ENCODE measurements around the gene HESX1. TPM values are rescaled to one million over a fixed set of nuclear protein-coding genes. Genes with fewer than 3 reads are reported as not detected.

Gene HESX1
- total RNA-seq, 2 experiments from 2014 or later, result 4.7 to 6.9 TPM

- ChIA-PET POLR2A (interaction anchor here (0.7 to 1.6 kb wide), 3 partner anchors 10 to 62 kb away, joined by 3 to 5 read pairs (median 4); no protein-coding TSS in a partner anchor), CTCF (ENCODE audit: unreplicated experiment) (no interaction called here)
- no peaks in the 10 kb centered on the region for H4K20me1 ChIP-seq (ENCODE audit: insufficient read depth, low read length)
Measured at GRCh38 chr3:57158813-57159738, 40.7 kb downstream of the HESX1 start.

GRCh38 chr3:57158325-57158724 is 41.5 kb downstream of the HESX1 start:
- no TSS peak for BruUV-seq (replicated peaks)
- no peaks in the 10 kb centered on the region for H3K9me2 ChIP-seq (ENCODE audit: insufficient read depth, low read length)
- H4K20me1 ChIP-seq (ENCODE audit: insufficient read depth, low read length), result no peaks in the 10 kb centered on the region
- H3K4me3 ChIP-seq (ENCODE audit: low read depth, low read length, poor library complexity, severe bottlenecking), result no peak overlapping the region
- no peak overlapping the region for H2AFZ ChIP-seq (ENCODE audit: low read length)
- no peak for DNase-seq (ENCODE audit: low spot score)
- H3K4me2 ChIP-seq (ENCODE audit: low read length), result no peak overlapping the region
- intact Hi-C loops (cut with micrococcal nuclease; ENCODE audit: unreplicated experiment), result no loop called here
- H3K27ac ChIP-seq (ENCODE audit: low read depth, low read length, poor library complexity, severe bottlenecking), result no peak overlapping the region
- H3K79me2 ChIP-seq (ENCODE audit: insufficient read depth, low read depth, low read length), result no peaks in the 10 kb centered on the region
- ChIA-PET POLR2A (interaction anchor here (0.7 to 1.6 kb wide), 3 partner anchors 11 to 1921 kb away, joined by 3 to 5 read pairs (median 4); no protein-coding TSS in a partner anchor), CTCF (ENCODE audit: unreplicated experiment) (no interaction called here)
- H3K9me3 ChIP-seq (ENCODE audit: low read length), result no peaks in the 10 kb centered on the region
- peaks cover 10% of the 10 kb centered on the region for H3K4me1 ChIP-seq (ENCODE audit: insufficient read depth, low read length, poor library complexity, severe bottlenecking)
- no peaks in the 10 kb centered on the region for H3K36me3 ChIP-seq (ENCODE audit: insufficient read depth, low read length)
- TF ChIP-seq CTCF (conservative IDR thresholded peaks at IDR 0.05; ENCODE audit: low read length) (no peak), EZH2phosphoT487 (IDR thresholded peaks at IDR 0.05; ENCODE audit: borderline replicate concordance, low read depth, low read length) (no peak)

More at GRCh38 chr3:57158813-57159738, 40.7 kb downstream of the HESX1 start:
- intact Hi-C loops (cut with micrococcal nuclease; ENCODE audit: unreplicated experiment), result no loop called here
- DNase-seq (ENCODE audit: low spot score), result peak; percentile 28
- Histone ChIP-seq H3K9me3 (ENCODE audit: low read length) (no peaks in the 10 kb centered on the region), H3K36me3 (ENCODE audit: insufficient read depth, low read length) (no peaks in the 10 kb centered on the region), H3K79me2 (ENCODE audit: insufficient read depth, low read depth, low read length) (no peaks in the 10 kb centered on the region), H3K9me2 (ENCODE audit: insufficient read depth, low read length) (no peaks in the 10 kb centered on the region), H3K4me1 (ENCODE audit: insufficient read depth, low read length, poor library complexity, severe bottlenecking) (peaks cover 10% of the 10 kb centered on the region), H2AFZ (ENCODE audit: low read length) (no peak overlapping the region), H3K4me2 (ENCODE audit: low read length) (no peak overlapping the region), H3K27ac (ENCODE audit: low read depth, low read length, poor library complexity, severe bottlenecking) (no peak overlapping the region), H3K4me3 (ENCODE audit: low read depth, low read length, poor library complexity, severe bottlenecking) (no peak overlapping the region)
- no peak for TF ChIP-seq EZH2phosphoT487 (IDR thresholded peaks at IDR 0.05; ENCODE audit: borderline replicate concordance, low read depth, low read length)
- TF ChIP-seq CTCF (conservative IDR thresholded peaks at IDR 0.05; ENCODE audit: low read length), result no peak
- no TSS peak for BruUV-seq (replicated peaks)

DNA sequence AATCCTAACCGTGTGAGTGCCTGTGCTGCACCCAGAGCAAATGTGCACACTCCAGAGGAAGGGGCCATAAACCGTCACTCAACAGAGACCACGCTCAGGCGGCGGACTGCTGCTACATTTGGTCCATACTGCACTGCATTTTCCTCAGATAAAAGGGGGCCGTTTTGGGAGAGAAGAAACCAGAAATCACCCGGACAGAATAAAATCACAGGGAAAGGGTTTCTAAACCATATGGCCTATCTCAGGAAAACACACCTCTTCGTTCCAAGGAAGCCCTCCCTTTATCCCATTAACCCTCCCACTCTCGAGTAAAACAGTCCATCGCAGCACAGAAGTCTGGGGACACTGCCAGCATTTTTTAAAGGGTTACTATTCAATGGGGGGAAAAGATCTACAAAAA is 42.2 kb downstream of the HESX1 start:
- H3K79me2 ChIP-seq (ENCODE audit: insufficient read depth, low read depth, low read length), result no peaks in the 10 kb centered on the region
- no peak for TF ChIP-seq EZH2phosphoT487 (IDR thresholded peaks at IDR 0.05; ENCODE audit: borderline replicate concordance, low read depth, low read length)
- no peak for TF ChIP-seq CTCF (conservative IDR thresholded peaks at IDR 0.05; ENCODE audit: low read length)
- POLR2A ChIA-PET, result interaction anchor here (0.7 to 1.6 kb wide), 2 partner anchors 13 to 1920 kb away, joined by 3 to 5 read pairs; no protein-coding TSS in a partner anchor
- no peak overlapping the region for H2AFZ ChIP-seq (ENCODE audit: low read length)
- H3K4me1 ChIP-seq (ENCODE audit: insufficient read depth, low read length, poor library complexity, severe bottlenecking), result peaks cover 10% of the 10 kb centered on the region
- no peak overlapping the region for H3K4me2 ChIP-seq (ENCODE audit: low read length)
- CTCF ChIA-PET (ENCODE audit: unreplicated experiment), result no interaction called here
- H4K20me1 ChIP-seq (ENCODE audit: insufficient read depth, low read length), result no peaks in the 10 kb centered on the region
- no peak overlapping the region for H3K27ac ChIP-seq (ENCODE audit: low read depth, low read length, poor library complexity, severe bottlenecking)
- no peaks in the 10 kb centered on the region for H3K9me3 ChIP-seq (ENCODE audit: low read length)
- DNase-seq (ENCODE audit: low spot score), result no peak
- H3K36me3 ChIP-seq (ENCODE audit: insufficient read depth, low read length), result no peaks in the 10 kb centered on the region
- no peaks in the 10 kb centered on the region for H3K9me2 ChIP-seq (ENCODE audit: insufficient read depth, low read length)
- no TSS peak for BruUV-seq (replicated peaks)
- H3K4me3 ChIP-seq (ENCODE audit: low read depth, low read length, poor library complexity, severe bottlenecking), result no peak overlapping the region
- intact Hi-C loops (cut with micrococcal nuclease; ENCODE audit: unreplicated experiment), result no loop called here

All from OCI-LY7 (cell line).